ENCODE data around the gene ESCO1. TPM values are rescaled to one million over a fixed set of nuclear protein-coding genes. Genes with fewer than 3 reads are reported as not detected.
"Not testable (repeated sequence)": the region's sequence is repeated elsewhere in the genome, so short reads cannot be mapped to it uniquely, and the experiment has no call there.

Gene ESCO1, protein sequence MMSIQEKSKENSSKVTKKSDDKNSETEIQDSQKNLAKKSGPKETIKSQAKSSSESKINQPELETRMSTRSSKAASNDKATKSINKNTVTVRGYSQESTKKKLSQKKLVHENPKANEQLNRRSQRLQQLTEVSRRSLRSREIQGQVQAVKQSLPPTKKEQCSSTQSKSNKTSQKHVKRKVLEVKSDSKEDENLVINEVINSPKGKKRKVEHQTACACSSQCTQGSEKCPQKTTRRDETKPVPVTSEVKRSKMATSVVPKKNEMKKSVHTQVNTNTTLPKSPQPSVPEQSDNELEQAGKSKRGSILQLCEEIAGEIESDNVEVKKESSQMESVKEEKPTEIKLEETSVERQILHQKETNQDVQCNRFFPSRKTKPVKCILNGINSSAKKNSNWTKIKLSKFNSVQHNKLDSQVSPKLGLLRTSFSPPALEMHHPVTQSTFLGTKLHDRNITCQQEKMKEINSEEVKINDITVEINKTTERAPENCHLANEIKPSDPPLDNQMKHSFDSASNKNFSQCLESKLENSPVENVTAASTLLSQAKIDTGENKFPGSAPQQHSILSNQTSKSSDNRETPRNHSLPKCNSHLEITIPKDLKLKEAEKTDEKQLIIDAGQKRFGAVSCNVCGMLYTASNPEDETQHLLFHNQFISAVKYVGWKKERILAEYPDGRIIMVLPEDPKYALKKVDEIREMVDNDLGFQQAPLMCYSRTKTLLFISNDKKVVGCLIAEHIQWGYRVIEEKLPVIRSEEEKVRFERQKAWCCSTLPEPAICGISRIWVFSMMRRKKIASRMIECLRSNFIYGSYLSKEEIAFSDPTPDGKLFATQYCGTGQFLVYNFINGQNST
- total RNA-seq: 15.0 and 17.8 TPM in 2 replicates

- no peaks in the 10 kb centered on the region for H3K36me3 ChIP-seq (ENCODE audit: control insufficient read depth, insufficient read depth, low read length)
- DNase-seq (ENCODE audit: low read depth) (peak; percentile 95), FAIRE-seq (peak; percentile 60)
- H3K27me3 ChIP-seq (ENCODE audit: control insufficient read depth, insufficient read depth, low read length): no peaks in the 10 kb centered on the region
- TF ChIP-seq, protein P1, sequence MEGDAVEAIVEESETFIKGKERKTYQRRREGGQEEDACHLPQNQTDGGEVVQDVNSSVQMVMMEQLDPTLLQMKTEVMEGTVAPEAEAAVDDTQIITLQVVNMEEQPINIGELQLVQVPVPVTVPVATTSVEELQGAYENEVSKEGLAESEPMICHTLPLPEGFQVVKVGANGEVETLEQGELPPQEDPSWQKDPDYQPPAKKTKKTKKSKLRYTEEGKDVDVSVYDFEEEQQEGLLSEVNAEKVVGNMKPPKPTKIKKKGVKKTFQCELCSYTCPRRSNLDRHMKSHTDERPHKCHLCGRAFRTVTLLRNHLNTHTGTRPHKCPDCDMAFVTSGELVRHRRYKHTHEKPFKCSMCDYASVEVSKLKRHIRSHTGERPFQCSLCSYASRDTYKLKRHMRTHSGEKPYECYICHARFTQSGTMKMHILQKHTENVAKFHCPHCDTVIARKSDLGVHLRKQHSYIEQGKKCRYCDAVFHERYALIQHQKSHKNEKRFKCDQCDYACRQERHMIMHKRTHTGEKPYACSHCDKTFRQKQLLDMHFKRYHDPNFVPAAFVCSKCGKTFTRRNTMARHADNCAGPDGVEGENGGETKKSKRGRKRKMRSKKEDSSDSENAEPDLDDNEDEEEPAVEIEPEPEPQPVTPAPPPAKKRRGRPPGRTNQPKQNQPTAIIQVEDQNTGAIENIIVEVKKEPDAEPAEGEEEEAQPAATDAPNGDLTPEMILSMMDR (IDR thresholded peaks at IDR 0.05; ENCODE audit: insufficient read depth, low read length, severe bottlenecking): peak; percentile 99
- peak within 1 kb of the TSS; percentile 98 for H3K4me3 ChIP-seq (ENCODE audit: low read depth, low read length)
These were observed at the start of gene ESCO1 for GRCh38 chr18:21600526-21601410. TSS of gene ESCO1 (minus strand) at chr18:21600704. CDS start at chr18:21574843, 25,861 bp downstream.

GRCh38 chr18:21640375-21640774 is 39.9 kb upstream of the ESCO1 start:
- not testable (repeated sequence) for H3K4me3 ChIP-seq (ENCODE audit: low read depth, low read length); H3K27me3 ChIP-seq (ENCODE audit: control insufficient read depth, insufficient read depth, low read length); FAIRE-seq; DNase-seq (ENCODE audit: low read depth); H3K36me3 ChIP-seq (ENCODE audit: control insufficient read depth, insufficient read depth, low read length)

DNA sequence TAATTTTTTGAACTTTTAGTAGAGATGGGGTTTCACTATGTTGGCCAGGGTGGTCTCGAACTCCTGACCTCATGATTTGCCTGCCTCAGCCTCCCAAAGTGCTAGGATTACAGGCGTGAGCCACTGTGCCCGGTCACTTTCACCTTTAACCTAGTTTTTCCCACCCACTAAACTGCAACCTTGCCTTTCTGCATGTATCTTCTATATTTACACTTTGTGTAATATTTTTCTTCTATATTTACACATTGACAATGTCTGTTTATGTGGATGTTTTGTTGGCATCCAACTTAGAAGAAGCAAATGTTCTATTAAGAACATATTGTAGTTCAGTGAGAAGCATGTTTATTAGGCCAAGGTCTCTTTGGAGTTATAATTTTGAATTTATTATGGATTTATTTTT is 38.3 kb upstream of the ESCO1 start:
- peaks cover 1% of the 10 kb centered on the region for H3K36me3 ChIP-seq (ENCODE audit: control insufficient read depth, insufficient read depth, low read length)
- no peak for FAIRE-seq
- H3K27me3 ChIP-seq (ENCODE audit: control insufficient read depth, insufficient read depth, low read length): no peaks in the 10 kb centered on the region
- TF ChIP-seq, protein P1 (IDR thresholded peaks at IDR 0.05; ENCODE audit: insufficient read depth, low read length, severe bottlenecking): no peak
- H3K4me3 ChIP-seq (ENCODE audit: low read depth, low read length): no peak overlapping the region
- no peak for DNase-seq (ENCODE audit: low read depth)

GRCh38 chr18:21636769-21637168 is 36.3 kb upstream of the ESCO1 start:
- TF ChIP-seq, protein P1 (IDR thresholded peaks at IDR 0.05; ENCODE audit: insufficient read depth, low read length, severe bottlenecking): no peak
- H3K27me3 ChIP-seq (ENCODE audit: control insufficient read depth, insufficient read depth, low read length): no peaks in the 10 kb centered on the region
- DNase-seq (ENCODE audit: low read depth): no peak
- no peak for FAIRE-seq
- H3K36me3 ChIP-seq (ENCODE audit: control insufficient read depth, insufficient read depth, low read length): peaks cover 1% of the 10 kb centered on the region
- no peak overlapping the region for H3K4me3 ChIP-seq (ENCODE audit: low read depth, low read length)

DNA sequence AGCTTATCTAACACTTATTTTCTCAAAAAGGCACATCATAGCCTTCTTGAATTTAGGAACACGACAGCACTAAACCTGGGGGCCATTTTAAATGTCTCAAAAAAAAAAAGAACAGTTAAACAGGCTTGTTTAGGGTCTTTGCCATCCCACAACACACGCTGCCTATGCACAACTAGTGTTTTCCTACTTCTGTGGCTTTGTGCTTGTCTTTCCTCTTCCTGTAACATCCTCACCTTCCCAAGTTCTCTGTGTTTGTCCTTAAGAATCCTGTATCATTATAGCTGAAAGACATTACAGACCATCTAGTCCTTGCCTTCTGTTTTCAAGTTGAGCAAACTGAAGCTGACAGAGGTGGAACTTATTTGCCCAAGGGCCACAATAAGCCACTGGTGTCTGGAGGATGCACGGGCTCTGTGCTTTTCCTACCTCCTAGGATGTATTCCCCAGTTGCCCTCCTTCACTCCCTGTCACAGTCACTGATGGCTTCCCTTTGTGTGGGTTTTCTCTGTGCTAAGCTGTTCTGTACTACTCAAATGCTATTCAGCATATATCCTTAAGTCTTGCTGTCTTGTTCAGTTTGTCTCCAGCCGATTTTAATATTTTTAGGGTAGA is 34.2 kb upstream of the ESCO1 start:
- TF ChIP-seq, protein P1 (IDR thresholded peaks at IDR 0.05; ENCODE audit: insufficient read depth, low read length, severe bottlenecking): no peak
- Histone ChIP-seq H3K4me3 (ENCODE audit: low read depth, low read length) (no peak overlapping the region), H3K27me3 (ENCODE audit: control insufficient read depth, insufficient read depth, low read length) (no peaks in the 10 kb centered on the region), H3K36me3 (ENCODE audit: control insufficient read depth, insufficient read depth, low read length) (peaks cover 1% of the 10 kb centered on the region)
- DNase-seq (ENCODE audit: low read depth) (no peak), FAIRE-seq (no peak)

Measured in bronchial epithelial cell (primary cell).